Kidney (tissue), 14 donors: Measurements from ENCODE around the gene PPDPF. TPM values are rescaled to one million over a fixed set of nuclear protein-coding genes. Genes with fewer than 3 reads are reported as not detected.

Experiments used
- DNase-seq, 5 donors: peaks; one replicate each; pipeline ENCODE4 v3.0.0-alpha.2; 2013 to 2020
- FAIRE-seq: peaks from 2 replicates; lab custom pipeline; 2012; peaks lifted over from hg19 to GRCh38; lab: Jason Lieb, UNC
- H3K27ac ChIP-seq, 2 donors: one replicate each; pipeline ENCODE4 v1.7.0; 2013; ENCODE audit warnings: low read depth in 2 of 2, low read length in 2 of 2, inconsistent platforms in 1 of 2
- H3K27me3 ChIP-seq: one replicate; pipeline ENCODE4 v1.7.1; 2013; ENCODE audit warnings: low read length, inconsistent platforms; ENCODE audit not compliant: control insufficient read depth, insufficient read depth
- H3K36me3 ChIP-seq, 3 donors: one replicate each; pipeline versions ENCODE4 v1.7.0 to v1.7.1; 2013; ENCODE audit warnings: low read length in 3 of 3, control low read depth in 1 of 3, inconsistent platforms in 1 of 3; ENCODE audit not compliant: insufficient read depth in 3 of 3, control insufficient read depth in 2 of 3
- H3K4me1 ChIP-seq, 3 donors: one replicate each; pipeline versions ENCODE4 v1.7.0 to v1.7.1; 2013; ENCODE audit warnings: low read length in 3 of 3, inconsistent platforms in 1 of 3, low read depth in 1 of 3; ENCODE audit not compliant: control insufficient read depth in 2 of 3, insufficient read depth in 2 of 3
- H3K4me3 ChIP-seq, 3 donors: one replicate each; pipeline versions ENCODE4 v1.7.0 to v1.8.1; 2013; ENCODE audit warnings: low read length in 3 of 3, control low read depth in 1 of 3, inconsistent platforms in 1 of 3
- H3K9ac ChIP-seq, 3 donors: one replicate each; pipeline versions ENCODE4 v1.7.0 to v1.7.1; 2013; ENCODE audit warnings: low read length in 3 of 3, control low read depth in 1 of 3, inconsistent platforms in 1 of 3
- H3K9me3 ChIP-seq, 3 donors: one replicate each; pipeline versions ENCODE4 v1.7.0 to v1.7.1; 2013; ENCODE audit warnings: low read length in 3 of 3, control low read depth in 1 of 3, inconsistent platforms in 1 of 3; ENCODE audit not compliant: control insufficient read depth in 2 of 3, insufficient read depth in 1 of 3
- CTCF ChIP-seq: IDR thresholded peaks from 3 replicates; pipeline ENCODE4 v1.5.1; 2012; ENCODE audit warnings: mild to moderate bottlenecking, moderate library complexity, borderline replicate concordance; ENCODE audit not compliant: insufficient read depth; ENCODE audit errors: extremely low read depth
- intact Hi-C: fragments of 100-400 bp; cut with DNase I; formaldehyde crosslinking; loops from one replicate; pipeline ENCODE4 v1.11.1; 2022
- polyA plus RNA-seq: library from polyadenylated mRNA; stranded (reverse); fragments of 350-450 nt; fragmentation: Illumina TruSeq; extraction: RNeasy Lipid Tissue Mini Kit (QIAGEN cat#74804); gene quantifications from one replicate; pipeline ENCODE4 v1.2.3, GENCODE V29; 2014; ENCODE audit warnings: low read depth, low replicate concordance; ENCODE audit not compliant: insufficient read depth
- total RNA-seq: library from RNA; stranded (reverse); fragmentation: NEBNext Ultra II Directional; extraction: Animal tissue kit (Norgen Biotek cat#: 25700); gene quantifications from one replicate; pipeline ENCODE4 v1.2.1, GENCODE V29; 2021
- donor health status: control.
- donor health status: control.
- donor health status: control.
- donor health status: control.
- donor health status: control.
- donor health status: DM: yes; HTN: yes; CAD: no.
- donor health status: Normal renal cell carcinoma (clear cell type).

Gene PPDPF
- total and polyA plus RNA-seq, 2 donors from 2014 or later, result 578 to 961 TPM

- H3K9me3 ChIP-seq, result no peaks in the 10 kb centered on the region
- FAIRE-seq, result no peak
- H3K4me1 ChIP-seq, result peaks cover 0 to 4% (median 0%) of the 10 kb centered on the region in 3 donors
- no peak for TF ChIP-seq CTCF
- H3K4me3 ChIP-seq, result peak within 1 kb of the TSS in 2 of 3 donors; percentile 29 to 46
- DNase-seq, result peak in 1 of 5 donors; percentile 90
- intact Hi-C loops, result loop anchor here (5.0 kb wide), 1 partner anchor 440 kb away; the partner anchor contains the start of gene SAMD10
- no peaks in the 10 kb centered on the region for H3K27me3 ChIP-seq
- H3K36me3 ChIP-seq, result no peaks in the 10 kb centered on the region
- H3K27ac ChIP-seq, result peak within 1 kb of the TSS in 1 of 2 donors; percentile 22
- no peak within 1 kb of the TSS for H3K9ac ChIP-seq
These were observed 16.5 kb downstream of the PPDPF start, which contains the start of gene PTK6 for GRCh38 chr20:63536997-63537524. TSS of gene PTK6 (minus strand) at chr20:63537376. CDS start at chr20:63537314, 62 bp downstream.

GRCh38 chr20:63537525-63538203 lies 17.1 kb downstream of the PPDPF start:
- Histone ChIP-seq H3K9me3 (no peaks in the 10 kb centered on the region), H3K4me3 (peak overlapping the region in 2 of 3 donors; percentile 29 to 46), H3K4me1 (peaks cover 0 to 4% (median 0%) of the 10 kb centered on the region in 3 donors), H3K27ac (peak overlapping the region in 1 of 2 donors; percentile 22), H3K27me3 (no peaks in the 10 kb centered on the region), H3K9ac (no peak overlapping the region), H3K36me3 (no peaks in the 10 kb centered on the region)
- FAIRE-seq, result no peak
- DNase-seq, result peak; percentile 86 to 98 (median 92)
- TF ChIP-seq CTCF, result peak; percentile 96
- intact Hi-C loops, result loop anchor here (5.0 kb wide), 1 partner anchor 440 kb away; the partner anchor contains the start of gene SAMD10

- H3K9ac ChIP-seq, result no peak overlapping the region
- DNase-seq (peak in 2 of 5 donors; percentile 47 to 92), FAIRE-seq (no peak)
- H3K4me1 ChIP-seq, result peaks cover 0 to 4% (median 0%) of the 10 kb centered on the region in 3 donors
- TF ChIP-seq CTCF, result no peak
- no peaks in the 10 kb centered on the region for H3K36me3 ChIP-seq
- intact Hi-C loops, result loop anchor here (5.0 kb wide), 1 partner anchor 439 kb away; the partner anchor contains the start of gene SAMD10
- H3K4me3 ChIP-seq, result peak overlapping the region in 1 of 3 donors; percentile 46
- no peak overlapping the region for H3K27ac ChIP-seq
- H3K27me3 ChIP-seq, result no peaks in the 10 kb centered on the region
- no peaks in the 10 kb centered on the region for H3K9me3 ChIP-seq
These were observed 17.9 kb downstream of the PPDPF start for GRCh38 chr20:63538204-63539091.
